CD4-positive, CD25-positive, alpha-beta regulatory T cell (primary cell): ENCODE data around the gene NFATC3. TPM values are rescaled to one million over a fixed set of nuclear protein-coding genes. Genes with fewer than 3 reads are reported as not detected.

Source experiments
- ATAC-seq, 2 donors: fragments of 150-1000 bp; cut with Tn5 transposase; one replicate each; pipeline ENCODE4 v1.10.0; 2021; ENCODE audit warnings: low read depth in 2 of 2, moderate number of reproducible peaks in 2 of 2, moderate library complexity in 1 of 2
- DNase-seq, 3 donors: peaks; one replicate each; pipeline versions ENCODE4 v3.0.0 to v3.0.0-alpha.2; 2012 to 2022; ENCODE audit warnings: mixed read lengths in 1 of 3
- H3K27ac ChIP-seq: one replicate; pipeline ENCODE4 v1.7.0; 2013; ENCODE audit warnings: mild to moderate bottlenecking, low read length; ENCODE audit not compliant: insufficient read depth, poor library complexity, severe bottlenecking
- H3K27me3 ChIP-seq: one replicate; pipeline ENCODE4 v1.7.0; 2013; ENCODE audit warnings: low read length; ENCODE audit not compliant: control insufficient read depth, insufficient read depth
- H3K36me3 ChIP-seq: one replicate; pipeline ENCODE4 v1.7.0; 2013; ENCODE audit warnings: mild to moderate bottlenecking, low read length, moderate library complexity; ENCODE audit not compliant: control insufficient read depth, insufficient read depth
- H3K4me1 ChIP-seq: 2 replicates; pipeline ENCODE4 v1.7.0; 2013; ENCODE audit warnings: mild to moderate bottlenecking, low read length; ENCODE audit not compliant: insufficient read depth, control insufficient read depth, poor library complexity, severe bottlenecking
- H3K4me3 ChIP-seq: one replicate; pipeline ENCODE4 v1.7.0; 2013; ENCODE audit warnings: low read depth, mild to moderate bottlenecking, low read length, moderate library complexity
- H3K9me3 ChIP-seq, 2 experiments: 1 replicate in 1 of 2; 2 replicates in 1 of 2; pipeline ENCODE4 v1.7.0; 2013; ENCODE audit warnings: low read length in 2 of 2, mild to moderate bottlenecking in 1 of 2, moderate library complexity in 1 of 2; ENCODE audit not compliant: control insufficient read depth in 2 of 2
- H3K27ac Mint-ChIP-seq, 3 donors: one replicate each; pipeline ENCODE4 v1.8.0; 2020 to 2022; ENCODE audit warnings: mild to moderate bottlenecking in 3 of 3, mixed read lengths in 3 of 3, moderate library complexity in 2 of 3
- H3K27me3 Mint-ChIP-seq: one replicate; pipeline ENCODE4 v1.8.0; 2022; ENCODE audit warnings: mild to moderate bottlenecking, mixed read lengths
- H3K36me3 Mint-ChIP-seq: one replicate; pipeline ENCODE4 v1.8.0; 2020; ENCODE audit warnings: mixed read lengths
- H3K4me1 Mint-ChIP-seq, 4 donors: one replicate each; pipeline ENCODE4 v1.8.0; 2020 to 2022; ENCODE audit warnings: mixed read lengths in 4 of 4, mild to moderate bottlenecking in 1 of 4
- H3K4me3 Mint-ChIP-seq, 4 donors: one replicate each; pipeline ENCODE4 v1.8.0; 2020 to 2022; ENCODE audit warnings: mild to moderate bottlenecking in 4 of 4, mixed read lengths in 4 of 4, moderate library complexity in 3 of 4
- H3K9me3 Mint-ChIP-seq, 7 donors: one replicate each; pipeline ENCODE4 v1.8.0; 2020 to 2022; ENCODE audit warnings: mixed read lengths in 7 of 7, mild to moderate bottlenecking in 3 of 7, moderate library complexity in 2 of 7
- polyA plus RNA-seq, 4 donors: library from polyadenylated mRNA; unstranded; fragments of 300-500 nt; fragmentation: Illumina TruSeq; gene quantifications; one replicate each; pipeline ENCODE4 v1.2.3, GENCODE V29; 2021
- total RNA-seq: library from RNA; stranded (reverse); gene quantifications from one replicate; pipeline ENCODE4 v1.2.3, GENCODE V29; 2022

NFATC3 gene
- total and polyA plus RNA-seq, 5 donors from 2014 or later, result 52.0 to 115 (median 60.9) TPM

GRCh38 chr16:68263559-68264127 is 178.5 kb downstream of the NFATC3 start:
- H3K36me3 Mint-ChIP-seq, result peaks cover 14% of the 10 kb centered on the region
- H3K4me3 Mint-ChIP-seq, result peak overlapping the region; percentile 93 to 96 (median 95)
- no peak overlapping the region for H3K4me3 ChIP-seq
- H3K9me3 Mint-ChIP-seq, result no peaks in the 10 kb centered on the region
- peaks cover 49% of the 10 kb centered on the region for H3K4me1 ChIP-seq
- H3K27me3 Mint-ChIP-seq, result no peaks in the 10 kb centered on the region
- H3K36me3 ChIP-seq, result peaks cover 13% of the 10 kb centered on the region
- no peaks in the 10 kb centered on the region for H3K27me3 ChIP-seq
- peak overlapping the region; percentile 96 to 98 (median 98) for H3K27ac Mint-ChIP-seq
- H3K4me1 Mint-ChIP-seq, result peaks cover 13 to 53% (median 32%) of the 10 kb centered on the region in 4 donors
- H3K9me3 ChIP-seq, result no peaks in the 10 kb centered on the region
- peak overlapping the region; percentile 94 for H3K27ac ChIP-seq
- ATAC-seq (peak in 1 of 2 donors; percentile 32), DNase-seq (no peak)

DNA sequence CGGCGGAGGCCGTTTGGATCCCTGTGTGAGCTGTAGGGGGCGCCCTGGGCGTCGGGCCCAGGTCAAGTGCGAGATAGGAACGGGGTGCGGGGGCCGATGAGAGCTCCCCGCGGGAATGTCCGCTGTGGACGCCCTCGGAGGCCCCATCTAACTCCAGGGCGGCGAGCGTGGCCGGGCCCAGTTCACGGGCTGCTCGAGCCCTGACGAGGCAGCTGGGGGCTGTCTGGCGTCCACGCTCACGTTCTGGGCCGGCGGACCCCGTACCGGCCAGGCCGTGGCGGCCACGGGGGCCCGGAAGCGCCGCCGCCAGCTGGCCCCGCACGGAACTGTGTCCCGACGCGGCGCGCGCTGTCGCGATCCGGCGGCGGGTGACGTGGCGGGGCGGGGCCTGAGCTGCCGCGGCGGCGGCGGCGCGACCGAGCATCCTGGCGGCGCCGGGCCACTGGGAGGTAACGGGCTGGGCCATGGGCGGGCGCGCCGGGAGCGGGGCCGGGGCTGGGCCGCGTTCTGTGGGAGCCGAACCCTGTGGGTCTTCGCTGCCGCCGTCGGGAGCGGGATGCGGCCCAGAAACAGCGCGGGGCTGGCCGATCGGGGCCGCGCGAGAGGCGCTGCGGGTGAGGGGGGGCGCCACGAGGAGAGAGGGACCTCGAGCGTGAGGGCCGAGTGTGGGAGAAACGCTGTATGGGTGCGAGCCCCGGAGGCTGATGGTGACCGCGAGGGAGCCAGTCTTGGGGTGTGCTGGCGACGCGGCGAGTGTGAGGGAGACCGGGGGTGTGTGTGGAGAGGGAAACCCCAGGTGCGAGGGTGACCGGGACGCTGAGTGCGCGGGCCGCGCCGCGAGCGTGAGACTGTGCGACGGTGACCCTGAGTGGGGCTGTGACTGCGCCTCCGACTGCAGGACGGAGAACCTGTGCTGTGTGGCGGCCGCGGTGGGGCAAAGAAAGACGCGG is 179.2 kb downstream of the NFATC3 start, which contains the start of gene SLC7A6:
SLC7A6 (plus strand) TSS at position 399 of the 950 bp plus-strand sequence. CDS start 10,201 bp downstream, outside the sequence.
- ATAC-seq (peak; percentile 74 to 79), DNase-seq (peak; percentile 81 to 85 (median 84))
- H3K9me3 ChIP-seq, result no peaks in the 10 kb centered on the region
- peaks cover 18 to 60% (median 38%) of the 10 kb centered on the region in 4 donors for H3K4me1 Mint-ChIP-seq
- peak within 1 kb of the TSS; percentile 94 for H3K27ac ChIP-seq
- H3K27me3 ChIP-seq, result no peaks in the 10 kb centered on the region
- peaks cover 15% of the 10 kb centered on the region for H3K36me3 Mint-ChIP-seq
- peak within 1 kb of the TSS; percentile 93 to 97 (median 96) for H3K4me3 Mint-ChIP-seq
- H3K9me3 Mint-ChIP-seq, result no peaks in the 10 kb centered on the region
- peak within 1 kb of the TSS; percentile 97 for H3K4me3 ChIP-seq
- H3K36me3 ChIP-seq, result peaks cover 9% of the 10 kb centered on the region
- no peaks in the 10 kb centered on the region for H3K27me3 Mint-ChIP-seq
- H3K27ac Mint-ChIP-seq, result peak within 1 kb of the TSS; percentile 96 to 98 (median 98)
- peaks cover 56% of the 10 kb centered on the region for H3K4me1 ChIP-seq

GRCh38 chr16:68265078-68265920 is 180.1 kb downstream of the NFATC3 start:
- Histone ChIP-seq H3K27me3 (no peaks in the 10 kb centered on the region), H3K36me3 (no peaks in the 10 kb centered on the region), H3K9me3 (no peaks in the 10 kb centered on the region), H3K4me1 (peaks cover 65% of the 10 kb centered on the region), H3K4me3 (peak overlapping the region; percentile 97), H3K27ac (peak overlapping the region; percentile 94)
- peak; percentile 9 to 10 for ATAC-seq
- peaks cover 12% of the 10 kb centered on the region for H3K36me3 Mint-ChIP-seq
- H3K4me3 Mint-ChIP-seq, result peak overlapping the region; percentile 91 to 97 (median 94)
- peak overlapping the region; percentile 96 to 98 (median 97) for H3K27ac Mint-ChIP-seq
- no peaks in the 10 kb centered on the region for H3K27me3 Mint-ChIP-seq
- peaks cover 20 to 69% (median 44%) of the 10 kb centered on the region in 4 donors for H3K4me1 Mint-ChIP-seq
- no peaks in the 10 kb centered on the region for H3K9me3 Mint-ChIP-seq
- DNase-seq, result peak in 2 of 3 donors; percentile 46 to 59

- H3K4me3 Mint-ChIP-seq, result peak overlapping the region; percentile 68 to 87 (median 82)
- Histone ChIP-seq H3K36me3 (peaks cover 2% of the 10 kb centered on the region), H3K4me3 (peak overlapping the region; percentile 4), H3K4me1 (peaks cover 81% of the 10 kb centered on the region), H3K9me3 (no peaks in the 10 kb centered on the region), H3K27me3 (no peaks in the 10 kb centered on the region), H3K27ac (peak overlapping the region; percentile 82)
- DNase-seq (no peak), ATAC-seq (no peak)
- H3K4me1 Mint-ChIP-seq, result peaks cover 25 to 82% (median 55%) of the 10 kb centered on the region in 4 donors
- no peaks in the 10 kb centered on the region for H3K9me3 Mint-ChIP-seq
- peaks cover 16% of the 10 kb centered on the region for H3K36me3 Mint-ChIP-seq
- H3K27me3 Mint-ChIP-seq, result no peaks in the 10 kb centered on the region
- peak overlapping the region; percentile 93 to 95 (median 93) for H3K27ac Mint-ChIP-seq
Measured at GRCh38 chr16:68267612-68268405, 182.6 kb downstream of the NFATC3 start.

DNA sequence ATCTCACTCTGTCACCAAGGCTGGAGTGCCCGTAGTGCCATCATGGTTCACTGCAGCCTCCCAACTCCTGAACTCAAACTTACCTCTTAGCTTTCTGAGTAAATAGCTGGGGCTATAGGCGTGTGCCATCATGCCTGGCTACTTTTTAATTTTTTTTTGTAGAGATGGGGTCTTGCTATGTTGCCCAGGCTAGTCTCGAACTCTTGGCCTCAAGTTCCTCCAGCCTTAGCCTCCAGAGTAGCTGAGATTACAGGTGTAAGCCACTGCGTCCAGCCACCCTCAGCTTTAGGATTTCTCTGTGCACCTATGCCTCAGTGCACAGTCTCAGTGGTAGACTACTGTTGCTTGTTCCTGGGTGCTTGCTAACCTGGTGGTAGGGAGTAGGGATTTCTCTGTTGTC is 184.6 kb downstream of the NFATC3 start:
- no peak for ATAC-seq
- Mint-ChIP-seq H3K27me3 (no peaks in the 10 kb centered on the region), H3K4me3 (peak overlapping the region; percentile 17 to 88 (median 78)), H3K4me1 (peaks cover 33 to 91% (median 70%) of the 10 kb centered on the region in 4 donors), H3K36me3 (peaks cover 33% of the 10 kb centered on the region), H3K27ac (peak overlapping the region; percentile 92 to 97 (median 93)), H3K9me3 (no peaks in the 10 kb centered on the region)
- Histone ChIP-seq H3K27me3 (no peaks in the 10 kb centered on the region), H3K9me3 (no peaks in the 10 kb centered on the region), H3K27ac (peak overlapping the region; percentile 82), H3K4me1 (peaks cover 94% of the 10 kb centered on the region), H3K36me3 (peaks cover 12% of the 10 kb centered on the region), H3K4me3 (peak overlapping the region; percentile 60)
- DNase-seq, result no peak

DNA sequence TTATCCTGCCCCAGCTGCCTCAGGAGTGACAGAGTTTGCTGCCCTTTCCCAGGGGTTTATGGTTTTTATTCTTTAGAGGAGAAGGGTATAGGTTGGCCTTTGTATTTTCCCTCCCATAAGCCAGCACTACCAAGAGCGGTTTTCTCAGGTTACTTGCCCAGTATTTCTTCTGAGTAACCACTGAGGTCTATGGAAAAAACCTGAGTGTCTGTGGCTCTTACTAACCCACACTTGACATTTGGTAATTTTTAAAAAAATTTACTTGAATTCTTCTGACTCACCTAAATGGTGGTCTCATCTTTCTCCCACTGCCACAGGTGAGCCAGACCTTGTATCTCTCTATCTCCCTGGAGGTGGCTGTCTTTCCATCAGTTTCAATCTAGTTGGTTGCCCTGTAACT is 185.2 kb downstream of the NFATC3 start:
- Histone ChIP-seq H3K36me3 (peaks cover 14% of the 10 kb centered on the region), H3K27me3 (no peaks in the 10 kb centered on the region), H3K4me1 (peaks cover 99% of the 10 kb centered on the region), H3K27ac (peak overlapping the region; percentile 82), H3K9me3 (no peaks in the 10 kb centered on the region), H3K4me3 (peak overlapping the region; percentile 60)
- Mint-ChIP-seq H3K27me3 (no peaks in the 10 kb centered on the region), H3K4me1 (peaks cover 33 to 94% (median 70%) of the 10 kb centered on the region in 4 donors), H3K9me3 (no peaks in the 10 kb centered on the region), H3K4me3 (peak overlapping the region in 3 of 4 donors; percentile 22 to 88 (median 48)), H3K36me3 (peaks cover 36% of the 10 kb centered on the region), H3K27ac (peak overlapping the region; percentile 71 to 97 (median 93))
- DNase-seq (no peak), ATAC-seq (no peak)
